Endothelial cell (in vitro differentiated cells): ENCODE results near the gene SPATS1. TPM values are rescaled to one million over a fixed set of nuclear protein-coding genes. Genes with fewer than 3 reads are reported as not detected.

ENCODE experiments used
- DNase-seq: peaks from one replicate; pipeline ENCODE4 v3.0.0; 2021; ENCODE audit warnings: low spot score
- H3K27ac Mint-ChIP-seq: one replicate; pipeline ENCODE4 v1.8.0; 2021; ENCODE audit warnings: mixed read lengths, inconsistent platforms; ENCODE audit not compliant: unreplicated experiment
- H3K27me3 Mint-ChIP-seq: one replicate; pipeline ENCODE4 v1.8.0; 2021; ENCODE audit warnings: mild to moderate bottlenecking, moderate library complexity, mixed read lengths, inconsistent platforms; ENCODE audit not compliant: unreplicated experiment
- H3K36me3 Mint-ChIP-seq: one replicate; pipeline ENCODE4 v1.8.0; 2021; ENCODE audit warnings: mild to moderate bottlenecking, low read depth, mixed read lengths, inconsistent platforms; ENCODE audit not compliant: unreplicated experiment
- H3K4me1 Mint-ChIP-seq: one replicate; pipeline ENCODE4 v1.8.0; 2021; ENCODE audit warnings: mild to moderate bottlenecking, mixed read lengths, inconsistent platforms; ENCODE audit not compliant: unreplicated experiment
- H3K4me3 Mint-ChIP-seq: one replicate; pipeline ENCODE4 v1.8.0; 2021; ENCODE audit warnings: mild to moderate bottlenecking, mixed read lengths, inconsistent platforms; ENCODE audit not compliant: unreplicated experiment
- H3K9me3 Mint-ChIP-seq: one replicate; pipeline ENCODE4 v1.8.0; 2021; ENCODE audit warnings: mixed read lengths, inconsistent platforms; ENCODE audit not compliant: unreplicated experiment
- total RNA-seq: library from RNA; stranded (reverse); fragmentation: NEBNext Ultra II Directional; extraction: Animal tissue kit (Norgen Biotek cat#: 25700); gene quantifications from one replicate; pipeline ENCODE4 v1.2.1, GENCODE V29; 2021; ENCODE audit not compliant: unreplicated experiment
- TF ChIP-seq, protein P1 (sequence below): fragments of 200-600 bp; sonication (generic); IDR thresholded peaks from one replicate; pipeline ENCODE4 v1.5.0; 2021; ENCODE audit warnings: antibody characterized with exemption; ENCODE audit not compliant: unreplicated experiment

SPATS1 gene
- total RNA-seq, 1 donor from 2014 or later = not detected

DNA sequence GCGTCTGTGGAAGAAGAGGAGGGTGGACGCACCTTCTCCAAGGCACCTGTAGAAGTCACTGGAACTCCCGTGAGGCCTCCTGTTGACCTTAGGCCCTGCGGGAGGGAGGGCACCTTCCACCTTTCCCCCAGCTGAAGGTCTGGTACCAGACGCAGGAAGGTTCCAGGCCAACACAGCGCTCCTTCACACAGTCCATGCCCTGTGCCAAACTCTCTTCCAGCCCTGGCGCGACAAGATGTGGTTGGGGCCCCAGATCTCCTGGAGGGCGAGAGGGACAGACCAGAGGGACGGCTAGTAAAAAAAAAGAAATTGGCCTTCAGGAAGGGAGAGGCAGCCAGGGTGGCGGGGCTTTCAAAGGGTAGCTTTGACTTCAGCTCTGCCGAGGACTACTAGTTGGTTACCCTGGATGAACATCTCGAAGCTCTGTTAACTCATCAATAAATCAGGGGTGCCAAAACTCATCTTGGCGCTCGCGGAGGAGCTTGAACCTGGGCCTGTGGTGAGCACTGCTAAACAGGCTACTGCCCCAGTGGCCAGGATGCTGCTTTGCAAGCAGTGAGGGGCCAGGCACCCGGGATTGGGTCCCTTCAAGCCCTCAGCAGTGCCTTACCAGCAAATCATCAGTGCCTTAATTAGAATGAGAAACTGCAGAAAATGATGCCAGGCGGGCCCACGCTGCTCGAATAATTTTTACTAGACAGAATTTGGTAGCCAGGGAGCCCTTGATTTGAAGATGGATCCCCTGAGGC, 44.2 kb upstream of the SPATS1 start:
- peak overlapping the region; percentile 25 for H3K4me3 Mint-ChIP-seq
- TF ChIP-seq, protein P1, sequence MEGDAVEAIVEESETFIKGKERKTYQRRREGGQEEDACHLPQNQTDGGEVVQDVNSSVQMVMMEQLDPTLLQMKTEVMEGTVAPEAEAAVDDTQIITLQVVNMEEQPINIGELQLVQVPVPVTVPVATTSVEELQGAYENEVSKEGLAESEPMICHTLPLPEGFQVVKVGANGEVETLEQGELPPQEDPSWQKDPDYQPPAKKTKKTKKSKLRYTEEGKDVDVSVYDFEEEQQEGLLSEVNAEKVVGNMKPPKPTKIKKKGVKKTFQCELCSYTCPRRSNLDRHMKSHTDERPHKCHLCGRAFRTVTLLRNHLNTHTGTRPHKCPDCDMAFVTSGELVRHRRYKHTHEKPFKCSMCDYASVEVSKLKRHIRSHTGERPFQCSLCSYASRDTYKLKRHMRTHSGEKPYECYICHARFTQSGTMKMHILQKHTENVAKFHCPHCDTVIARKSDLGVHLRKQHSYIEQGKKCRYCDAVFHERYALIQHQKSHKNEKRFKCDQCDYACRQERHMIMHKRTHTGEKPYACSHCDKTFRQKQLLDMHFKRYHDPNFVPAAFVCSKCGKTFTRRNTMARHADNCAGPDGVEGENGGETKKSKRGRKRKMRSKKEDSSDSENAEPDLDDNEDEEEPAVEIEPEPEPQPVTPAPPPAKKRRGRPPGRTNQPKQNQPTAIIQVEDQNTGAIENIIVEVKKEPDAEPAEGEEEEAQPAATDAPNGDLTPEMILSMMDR = no peak
- H3K27me3 Mint-ChIP-seq = peaks cover 15% of the 10 kb centered on the region
- peaks cover 12% of the 10 kb centered on the region for H3K36me3 Mint-ChIP-seq
- H3K27ac Mint-ChIP-seq = no peak overlapping the region
- H3K4me1 Mint-ChIP-seq = peaks cover 3% of the 10 kb centered on the region
- DNase-seq = no peak
- no peaks in the 10 kb centered on the region for H3K9me3 Mint-ChIP-seq

DNA sequence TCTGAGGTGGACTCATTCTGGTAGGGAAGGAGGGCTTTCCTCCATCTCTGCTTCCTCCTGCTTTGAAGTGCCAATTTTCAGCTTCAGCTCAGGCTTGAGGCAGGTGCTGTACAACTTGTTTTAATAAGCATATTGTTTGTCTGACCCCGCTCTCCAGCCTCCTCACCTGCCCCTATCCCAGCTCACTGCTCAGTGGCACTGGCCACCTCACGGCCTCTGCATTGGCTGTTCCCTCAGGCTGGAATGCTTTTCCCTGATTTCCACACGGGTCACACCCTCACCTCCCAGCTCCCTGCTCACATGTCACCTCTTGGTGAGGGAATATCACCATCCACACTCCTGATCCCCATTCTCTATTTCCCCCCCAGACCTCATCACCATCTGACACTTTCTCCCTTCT, 43.6 kb upstream of the SPATS1 start:
- peaks cover 15% of the 10 kb centered on the region for H3K27me3 Mint-ChIP-seq
- TF ChIP-seq, protein P1 = no peak
- H3K36me3 Mint-ChIP-seq = peaks cover 16% of the 10 kb centered on the region
- no peak overlapping the region for H3K27ac Mint-ChIP-seq
- no peak for DNase-seq
- peaks cover 3% of the 10 kb centered on the region for H3K4me1 Mint-ChIP-seq
- no peaks in the 10 kb centered on the region for H3K9me3 Mint-ChIP-seq
- H3K4me3 Mint-ChIP-seq = peak overlapping the region; percentile 65

DNA sequence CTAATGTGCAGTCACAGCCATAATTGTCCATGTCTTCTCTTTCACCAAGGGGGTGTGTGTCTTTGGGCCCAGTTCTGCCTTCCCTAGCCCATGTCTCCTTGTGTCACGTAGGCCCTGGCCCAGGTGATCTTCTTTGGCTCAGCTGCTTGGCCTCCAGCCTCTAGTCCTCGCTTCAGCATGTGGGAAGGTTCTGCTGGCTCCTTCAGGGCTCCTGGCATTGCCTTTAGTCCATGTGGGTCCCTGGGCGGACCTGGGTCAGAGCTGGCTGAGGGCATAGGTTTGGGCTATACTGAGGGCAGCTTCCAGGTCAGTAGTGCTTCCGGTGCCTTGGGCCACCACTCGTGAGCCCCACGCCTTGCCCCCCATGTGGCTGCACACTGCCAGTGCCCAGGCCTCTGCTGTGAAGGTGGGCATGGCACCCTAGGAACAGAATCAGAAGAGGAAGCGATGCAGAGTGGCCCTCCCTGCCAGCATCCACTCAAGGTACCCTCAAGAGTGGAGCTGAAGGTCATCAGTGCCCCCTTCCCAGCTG, 42.1 kb upstream of the SPATS1 start:
- Mint-ChIP-seq H3K4me3 (peak overlapping the region; percentile 62), H3K27me3 (peaks cover 15% of the 10 kb centered on the region), H3K9me3 (no peaks in the 10 kb centered on the region), H3K36me3 (peaks cover 18% of the 10 kb centered on the region), H3K27ac (no peak overlapping the region), H3K4me1 (peaks cover 3% of the 10 kb centered on the region)
- TF ChIP-seq, protein P1 = no peak
- no peak for DNase-seq

DNA sequence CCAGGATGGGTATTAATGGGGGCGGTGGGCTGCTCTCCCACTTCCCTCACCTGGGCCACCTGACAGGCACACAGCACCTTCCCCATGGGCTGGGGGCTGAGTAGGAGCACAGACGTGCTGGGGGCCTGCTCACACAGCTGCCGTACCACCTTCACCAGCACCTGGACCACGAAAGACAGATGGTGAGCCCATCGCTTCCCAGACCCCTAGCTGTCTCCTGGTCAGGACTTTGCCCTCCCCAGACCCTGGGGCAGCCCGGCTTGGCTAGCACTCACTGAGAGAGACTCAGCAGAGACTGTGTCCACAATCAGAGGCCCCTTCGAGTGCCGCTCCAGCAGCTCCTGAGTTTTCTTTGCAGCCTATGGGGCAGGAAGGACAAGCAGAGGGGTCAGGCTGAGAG, 41.3 kb upstream of the SPATS1 start:
- no peak for DNase-seq
- Mint-ChIP-seq H3K4me1 (peaks cover 3% of the 10 kb centered on the region), H3K27me3 (peaks cover 15% of the 10 kb centered on the region), H3K27ac (no peak overlapping the region), H3K36me3 (peaks cover 23% of the 10 kb centered on the region), H3K9me3 (no peaks in the 10 kb centered on the region), H3K4me3 (no peak overlapping the region)
- TF ChIP-seq, protein P1 = no peak

DNA sequence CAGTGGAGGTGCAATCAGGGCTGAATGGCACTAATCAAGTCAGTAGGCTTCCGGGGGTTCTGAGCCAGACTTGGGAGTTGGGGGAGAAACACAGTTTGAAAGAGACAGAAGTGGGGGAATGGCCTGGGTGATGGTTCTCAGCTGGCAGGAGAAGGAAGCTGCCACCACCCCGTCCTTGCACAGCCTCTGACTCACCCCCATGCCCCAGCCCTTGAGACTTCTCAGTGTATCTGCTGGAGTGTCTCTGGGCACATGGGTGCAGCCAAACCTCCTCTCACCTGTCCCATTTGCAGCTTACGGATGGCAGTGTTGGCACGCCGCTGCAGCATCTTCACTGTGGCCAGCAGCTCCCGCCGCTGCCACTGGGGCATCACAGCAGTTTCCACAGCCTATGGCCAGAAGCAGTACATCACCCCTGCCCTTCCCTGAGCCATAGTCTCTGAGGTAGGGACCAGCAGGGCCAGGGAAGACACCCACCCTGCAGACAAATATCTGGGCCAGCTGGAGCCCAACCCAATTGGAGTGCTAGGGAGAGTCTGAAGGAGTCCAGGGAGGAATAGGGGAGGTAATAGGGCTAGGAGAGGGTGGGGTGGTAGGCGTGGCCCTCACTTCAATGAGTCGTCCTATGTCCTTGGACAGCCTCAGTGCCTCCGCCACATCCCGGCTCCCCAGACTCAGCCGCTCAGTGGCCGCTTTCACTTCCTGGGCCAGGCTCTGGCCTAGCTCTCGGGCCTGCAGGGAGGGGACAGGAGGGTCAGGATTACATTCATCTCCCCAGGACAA, 40.5 kb upstream of the SPATS1 start:
- no peak for DNase-seq
- Mint-ChIP-seq H3K4me3 (no peak overlapping the region), H3K36me3 (peaks cover 23% of the 10 kb centered on the region)

More for the DNA sequence above, 40.5 kb upstream of the SPATS1 start:
- Mint-ChIP-seq H3K9me3 (no peaks in the 10 kb centered on the region), H3K4me1 (peaks cover 3% of the 10 kb centered on the region), H3K27me3 (peaks cover 7% of the 10 kb centered on the region), H3K27ac (no peak overlapping the region)
- TF ChIP-seq, protein P1 = no peak
